ENCODE data around the gene PRAC1. TPM values are rescaled to one million over a fixed set of nuclear protein-coding genes. Genes with fewer than 3 reads are reported as not detected.

The PRAC1 gene
- total RNA-seq, 1 donor from 2014 or later: not detected

- ATAC-seq (ENCODE audit: poor library complexity) (no peak), DNase-seq (no peak)
- intact Hi-C loops (cut with DNase I): loop anchor here (5.0 to 10.0 kb wide), 2 partner anchors 205 to 362 kb away; no protein-coding TSS in a partner anchor
Observed at GRCh38 chr17:48672340-48672739, 50.0 kb downstream of the PRAC1 start.

Small RNAs within 50 kb of the gene (microRNA-seq; reads per million reads assigned to microRNA genes)
- not detected for gene MIR3185

Other genes with a start within 250 kb of the PRAC1 start
- not detected for gene HOXB1, start 191.5 kb downstream of the PRAC1 start, total RNA-seq
- 2.7 TPM for gene HOXB2, start 177.4 kb downstream of the PRAC1 start, total RNA-seq
- gene HOXB4, start 144.2 kb downstream of the PRAC1 start, total RNA-seq: 0.75 TPM
- 1.6 TPM for gene HOXB3, start 132.3 kb downstream of the PRAC1 start, total RNA-seq
- gene HOXB5, start 128.7 kb downstream of the PRAC1 start, total RNA-seq: 0.13 TPM
- 0.78 TPM for gene HOXB6, start 117.5 kb downstream of the PRAC1 start, total RNA-seq
- gene HOXB7, start 111.5 kb downstream of the PRAC1 start, total RNA-seq: 0.22 TPM
- gene HOXB8, start 107.2 kb downstream of the PRAC1 start, total RNA-seq: not detected
- gene HOXB9, start 96.2 kb downstream of the PRAC1 start, total RNA-seq: not detected
- not detected for gene PRAC2, start 667 bp upstream of the PRAC1 start, total RNA-seq
- gene HOXB13, start 6.2 kb upstream of the PRAC1 start, total RNA-seq: not detected
- gene TTLL6, start 94.7 kb upstream of the PRAC1 start, total RNA-seq: not detected
- 341 TPM for gene CALCOCO2, start 108.5 kb upstream of the PRAC1 start, total RNA-seq
- gene ATP5MC1, start 170.3 kb upstream of the PRAC1 start, total RNA-seq: 492 TPM
- gene UBE2Z, start 185.9 kb upstream of the PRAC1 start, total RNA-seq: 36.7 TPM
- gene SNF8, start 222.3 kb upstream of the PRAC1 start, total RNA-seq: 114 TPM
- not detected for gene GIP, start 246.1 kb upstream of the PRAC1 start, total RNA-seq